Astrocyte (in vitro differentiated cells and primary cell): ENCODE data around the gene CDCA5.

Experiments used
- EZH2 ChIP-seq: IDR thresholded peaks from 2 replicates; pipeline ENCODE4 v1.6.1; 2012; ENCODE audit warnings: mild to moderate bottlenecking, low read length, inconsistent platforms; ENCODE audit not compliant: insufficient read depth
- TF ChIP-seq, protein P1 (sequence below): IDR thresholded peaks from 2 replicates; pipeline ENCODE4 v1.5.1; 2011; ENCODE audit warnings: low read depth, mild to moderate bottlenecking, inconsistent platforms, low read length, moderate library complexity; ENCODE audit not compliant: insufficient read depth

DNA sequence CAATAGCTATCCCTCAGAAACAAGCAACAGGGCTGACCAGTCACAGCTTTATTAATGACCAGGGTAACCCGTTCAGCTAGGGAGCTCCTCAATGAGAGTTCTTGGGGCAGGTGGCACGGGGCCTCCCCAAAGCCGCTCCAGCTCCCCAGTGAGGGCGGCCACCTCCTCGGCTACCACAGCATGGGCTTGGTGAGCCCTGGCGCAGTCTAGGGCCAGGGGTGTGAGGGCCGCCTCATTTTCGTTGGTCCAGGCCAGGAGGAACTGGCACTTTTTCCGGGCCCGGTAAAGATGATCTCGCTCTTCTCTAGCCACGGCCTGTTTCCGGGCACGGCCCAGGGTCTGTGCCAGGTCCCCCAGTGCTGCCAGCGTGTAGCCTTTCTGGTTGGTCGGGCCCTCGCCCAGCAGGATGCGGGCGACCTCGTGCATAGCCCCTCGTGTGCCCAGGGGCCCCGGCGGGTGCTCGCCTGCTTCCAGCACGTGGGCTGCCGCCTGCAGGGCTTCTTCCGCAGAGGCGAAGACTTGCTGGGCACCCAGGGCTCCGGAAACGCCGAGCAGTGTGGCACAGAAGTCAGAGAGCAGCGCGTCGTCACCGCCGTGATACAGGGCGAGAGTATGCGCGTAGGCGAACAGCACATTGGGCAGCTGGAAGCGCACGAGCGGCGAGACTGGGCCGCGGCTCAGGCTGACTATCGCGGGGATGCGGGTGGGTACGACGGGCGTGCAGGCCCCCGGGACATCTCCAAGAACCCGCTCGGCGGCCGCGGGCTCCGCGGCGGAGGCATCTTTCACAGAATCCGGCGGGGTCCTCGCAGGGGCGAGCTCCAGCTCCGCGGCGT, 32.7 kb upstream of the CDCA5 start:
- TF ChIP-seq EZH2: no peak
- TF ChIP-seq, protein P1, sequence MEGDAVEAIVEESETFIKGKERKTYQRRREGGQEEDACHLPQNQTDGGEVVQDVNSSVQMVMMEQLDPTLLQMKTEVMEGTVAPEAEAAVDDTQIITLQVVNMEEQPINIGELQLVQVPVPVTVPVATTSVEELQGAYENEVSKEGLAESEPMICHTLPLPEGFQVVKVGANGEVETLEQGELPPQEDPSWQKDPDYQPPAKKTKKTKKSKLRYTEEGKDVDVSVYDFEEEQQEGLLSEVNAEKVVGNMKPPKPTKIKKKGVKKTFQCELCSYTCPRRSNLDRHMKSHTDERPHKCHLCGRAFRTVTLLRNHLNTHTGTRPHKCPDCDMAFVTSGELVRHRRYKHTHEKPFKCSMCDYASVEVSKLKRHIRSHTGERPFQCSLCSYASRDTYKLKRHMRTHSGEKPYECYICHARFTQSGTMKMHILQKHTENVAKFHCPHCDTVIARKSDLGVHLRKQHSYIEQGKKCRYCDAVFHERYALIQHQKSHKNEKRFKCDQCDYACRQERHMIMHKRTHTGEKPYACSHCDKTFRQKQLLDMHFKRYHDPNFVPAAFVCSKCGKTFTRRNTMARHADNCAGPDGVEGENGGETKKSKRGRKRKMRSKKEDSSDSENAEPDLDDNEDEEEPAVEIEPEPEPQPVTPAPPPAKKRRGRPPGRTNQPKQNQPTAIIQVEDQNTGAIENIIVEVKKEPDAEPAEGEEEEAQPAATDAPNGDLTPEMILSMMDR: no peak
